ENCODE data around the gene PIK3R2. TPM values are rescaled to one million over a fixed set of nuclear protein-coding genes. Genes with fewer than 3 reads are reported as not detected.

The PIK3R2 gene
- total and polyA plus RNA-seq, 2 of the 13 experiments (the other 11 are each of a cell fraction or from before 2014, with no cell fraction given) = 18.6 to 25.3 TPM

DNA sequence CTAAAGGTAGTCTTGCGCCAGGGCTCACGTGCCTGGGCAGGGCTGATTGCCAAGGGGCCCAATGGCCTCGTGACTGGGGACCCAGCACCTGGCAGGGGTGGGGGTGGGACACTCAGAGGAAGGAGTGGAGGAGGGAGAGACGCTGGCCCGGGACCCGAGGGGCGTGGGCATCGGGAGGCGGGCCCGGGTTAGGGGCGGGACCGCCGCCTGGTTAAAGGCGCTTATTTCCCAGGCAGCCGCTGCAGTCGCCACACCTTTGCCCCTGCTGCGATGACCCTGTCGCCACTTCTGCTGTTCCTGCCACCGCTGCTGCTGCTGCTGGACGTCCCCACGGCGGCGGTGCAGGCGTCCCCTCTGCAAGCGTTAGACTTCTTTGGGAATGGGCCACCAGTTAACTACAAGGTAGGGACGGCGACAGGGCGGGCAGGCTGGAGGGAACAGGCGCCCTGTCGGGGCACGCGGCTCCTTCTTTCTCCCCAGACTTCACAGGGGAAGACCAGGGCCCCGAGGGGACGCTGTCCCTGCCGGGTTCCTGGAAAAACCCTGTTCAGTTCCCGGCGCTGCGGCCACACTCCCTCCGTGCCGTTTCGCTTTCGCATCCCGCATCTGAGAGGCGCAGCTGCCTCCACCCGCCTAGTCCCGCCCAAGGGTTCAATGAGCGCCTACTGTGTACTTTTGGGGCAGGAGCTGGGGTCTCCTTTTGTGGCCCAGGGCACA lies 20.8 kb downstream of the PIK3R2 start, which contains the start of gene IFI30 (continued):
- TF ChIP-seq, protein P1, sequence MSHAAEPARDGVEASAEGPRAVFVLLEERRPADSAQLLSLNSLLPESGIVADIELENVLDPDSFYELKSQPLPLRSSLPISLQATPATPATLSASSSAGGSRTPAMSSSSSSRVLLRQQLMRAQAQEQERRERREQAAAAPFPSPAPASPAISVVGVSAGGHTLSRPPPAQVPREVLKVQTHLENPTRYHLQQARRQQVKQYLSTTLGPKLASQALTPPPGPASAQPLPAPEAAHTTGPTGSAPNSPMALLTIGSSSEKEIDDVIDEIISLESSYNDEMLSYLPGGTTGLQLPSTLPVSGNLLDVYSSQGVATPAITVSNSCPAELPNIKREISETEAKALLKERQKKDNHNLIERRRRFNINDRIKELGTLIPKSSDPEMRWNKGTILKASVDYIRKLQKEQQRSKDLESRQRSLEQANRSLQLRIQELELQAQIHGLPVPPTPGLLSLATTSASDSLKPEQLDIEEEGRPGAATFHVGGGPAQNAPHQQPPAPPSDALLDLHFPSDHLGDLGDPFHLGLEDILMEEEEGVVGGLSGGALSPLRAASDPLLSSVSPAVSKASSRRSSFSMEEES (CRISPR knock-in tag; IDR thresholded peaks at IDR 0.05) = peak; percentile 94
- TF ChIP-seq ZEB1 (IDR thresholded peaks at IDR 0.05; ENCODE audit: insufficient replicate concordance, low read depth) (peak; percentile 34), ZNF232 (CRISPR knock-in tag; IDR thresholded peaks at IDR 0.05; ENCODE audit: borderline replicate concordance) (peak; percentile 50; the same call in 1 of the 2 replicates), ZNF530 (CRISPR knock-in tag; IDR thresholded peaks at IDR 0.05; ENCODE audit: low read depth) (no peak), PPARG (CRISPR knock-in tag; conservative IDR thresholded peaks at IDR 0.05) (no peak), FOXP1 (IDR thresholded peaks at IDR 0.05) (no peak), FOXP1 (CRISPR knock-in tag; IDR thresholded peaks at IDR 0.05) (no peak), ZFY (CRISPR knock-in tag; IDR thresholded peaks at IDR 0.05) (peak; percentile 70), ZNF451 (CRISPR knock-in tag; IDR thresholded peaks at IDR 0.05) (no peak), ZNF567 (CRISPR knock-in tag; IDR thresholded peaks at IDR 0.05; ENCODE audit: borderline replicate concordance) (no peak), ZNF552 (CRISPR knock-in tag; IDR thresholded peaks at IDR 0.05; ENCODE audit: borderline replicate concordance) (no peak), GPN1 (CRISPR knock-in tag; IDR thresholded peaks at IDR 0.05; ENCODE audit: borderline replicate concordance) (no peak)
- TF ChIP-seq, protein P2, sequence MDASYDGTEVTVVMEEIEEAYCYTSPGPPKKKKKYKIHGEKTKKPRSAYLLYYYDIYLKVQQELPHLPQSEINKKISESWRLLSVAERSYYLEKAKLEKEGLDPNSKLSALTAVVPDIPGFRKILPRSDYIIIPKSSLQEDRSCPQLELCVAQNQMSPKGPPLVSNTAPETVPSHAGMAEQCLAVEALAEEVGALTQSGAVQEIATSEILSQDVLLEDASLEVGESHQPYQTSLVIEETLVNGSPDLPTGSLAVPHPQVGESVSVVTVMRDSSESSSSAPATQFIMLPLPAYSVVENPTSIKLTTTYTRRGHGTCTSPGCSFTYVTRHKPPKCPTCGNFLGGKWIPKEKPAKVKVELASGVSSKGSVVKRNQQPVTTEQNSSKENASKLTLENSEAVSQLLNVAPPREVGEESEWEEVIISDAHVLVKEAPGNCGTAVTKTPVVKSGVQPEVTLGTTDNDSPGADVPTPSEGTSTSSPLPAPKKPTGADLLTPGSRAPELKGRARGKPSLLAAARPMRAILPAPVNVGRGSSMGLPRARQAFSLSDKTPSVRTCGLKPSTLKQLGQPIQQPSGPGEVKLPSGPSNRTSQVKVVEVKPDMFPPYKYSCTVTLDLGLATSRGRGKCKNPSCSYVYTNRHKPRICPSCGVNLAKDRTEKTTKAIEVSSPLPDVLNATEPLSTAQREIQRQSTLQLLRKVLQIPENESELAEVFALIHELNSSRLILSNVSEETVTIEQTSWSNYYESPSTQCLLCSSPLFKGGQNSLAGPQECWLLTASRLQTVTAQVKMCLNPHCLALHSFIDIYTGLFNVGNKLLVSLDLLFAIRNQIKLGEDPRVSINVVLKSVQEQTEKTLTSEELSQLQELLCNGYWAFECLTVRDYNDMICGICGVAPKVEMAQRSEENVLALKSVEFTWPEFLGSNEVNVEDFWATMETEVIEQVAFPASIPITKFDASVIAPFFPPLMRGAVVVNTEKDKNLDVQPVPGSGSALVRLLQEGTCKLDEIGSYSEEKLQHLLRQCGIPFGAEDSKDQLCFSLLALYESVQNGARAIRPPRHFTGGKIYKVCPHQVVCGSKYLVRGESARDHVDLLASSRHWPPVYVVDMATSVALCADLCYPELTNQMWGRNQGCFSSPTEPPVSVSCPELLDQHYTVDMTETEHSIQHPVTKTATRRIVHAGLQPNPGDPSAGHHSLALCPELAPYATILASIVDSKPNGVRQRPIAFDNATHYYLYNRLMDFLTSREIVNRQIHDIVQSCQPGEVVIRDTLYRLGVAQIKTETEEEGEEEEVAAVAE (CRISPR knock-in tag; IDR thresholded peaks at IDR 0.05; ENCODE audit: borderline replicate concordance) = no peak
- TF ChIP-seq, protein P3, sequence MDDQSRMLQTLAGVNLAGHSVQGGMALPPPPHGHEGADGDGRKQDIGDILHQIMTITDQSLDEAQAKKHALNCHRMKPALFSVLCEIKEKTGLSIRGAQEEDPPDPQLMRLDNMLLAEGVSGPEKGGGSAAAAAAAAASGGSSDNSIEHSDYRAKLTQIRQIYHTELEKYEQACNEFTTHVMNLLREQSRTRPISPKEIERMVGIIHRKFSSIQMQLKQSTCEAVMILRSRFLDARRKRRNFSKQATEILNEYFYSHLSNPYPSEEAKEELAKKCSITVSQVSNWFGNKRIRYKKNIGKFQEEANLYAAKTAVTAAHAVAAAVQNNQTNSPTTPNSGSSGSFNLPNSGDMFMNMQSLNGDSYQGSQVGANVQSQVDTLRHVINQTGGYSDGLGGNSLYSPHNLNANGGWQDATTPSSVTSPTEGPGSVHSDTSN (CRISPR knock-in tag; IDR thresholded peaks at IDR 0.05; ENCODE audit: borderline replicate concordance) = no peak
- TF ChIP-seq, protein P4, sequence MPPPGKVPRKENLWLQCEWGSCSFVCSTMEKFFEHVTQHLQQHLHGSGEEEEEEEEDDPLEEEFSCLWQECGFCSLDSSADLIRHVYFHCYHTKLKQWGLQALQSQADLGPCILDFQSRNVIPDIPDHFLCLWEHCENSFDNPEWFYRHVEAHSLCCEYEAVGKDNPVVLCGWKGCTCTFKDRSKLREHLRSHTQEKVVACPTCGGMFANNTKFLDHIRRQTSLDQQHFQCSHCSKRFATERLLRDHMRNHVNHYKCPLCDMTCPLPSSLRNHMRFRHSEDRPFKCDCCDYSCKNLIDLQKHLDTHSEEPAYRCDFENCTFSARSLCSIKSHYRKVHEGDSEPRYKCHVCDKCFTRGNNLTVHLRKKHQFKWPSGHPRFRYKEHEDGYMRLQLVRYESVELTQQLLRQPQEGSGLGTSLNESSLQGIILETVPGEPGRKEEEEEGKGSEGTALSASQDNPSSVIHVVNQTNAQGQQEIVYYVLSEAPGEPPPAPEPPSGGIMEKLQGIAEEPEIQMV (CRISPR knock-in tag; IDR thresholded peaks at IDR 0.05; ENCODE audit: low read depth) = no peak; the same call in 1 of the 2 replicates
- TF ChIP-seq, protein P5, sequence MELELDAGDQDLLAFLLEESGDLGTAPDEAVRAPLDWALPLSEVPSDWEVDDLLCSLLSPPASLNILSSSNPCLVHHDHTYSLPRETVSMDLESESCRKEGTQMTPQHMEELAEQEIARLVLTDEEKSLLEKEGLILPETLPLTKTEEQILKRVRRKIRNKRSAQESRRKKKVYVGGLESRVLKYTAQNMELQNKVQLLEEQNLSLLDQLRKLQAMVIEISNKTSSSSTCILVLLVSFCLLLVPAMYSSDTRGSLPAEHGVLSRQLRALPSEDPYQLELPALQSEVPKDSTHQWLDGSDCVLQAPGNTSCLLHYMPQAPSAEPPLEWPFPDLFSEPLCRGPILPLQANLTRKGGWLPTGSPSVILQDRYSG (CRISPR knock-in tag; IDR thresholded peaks at IDR 0.05) = no peak
- TF ChIP-seq, protein P6, sequence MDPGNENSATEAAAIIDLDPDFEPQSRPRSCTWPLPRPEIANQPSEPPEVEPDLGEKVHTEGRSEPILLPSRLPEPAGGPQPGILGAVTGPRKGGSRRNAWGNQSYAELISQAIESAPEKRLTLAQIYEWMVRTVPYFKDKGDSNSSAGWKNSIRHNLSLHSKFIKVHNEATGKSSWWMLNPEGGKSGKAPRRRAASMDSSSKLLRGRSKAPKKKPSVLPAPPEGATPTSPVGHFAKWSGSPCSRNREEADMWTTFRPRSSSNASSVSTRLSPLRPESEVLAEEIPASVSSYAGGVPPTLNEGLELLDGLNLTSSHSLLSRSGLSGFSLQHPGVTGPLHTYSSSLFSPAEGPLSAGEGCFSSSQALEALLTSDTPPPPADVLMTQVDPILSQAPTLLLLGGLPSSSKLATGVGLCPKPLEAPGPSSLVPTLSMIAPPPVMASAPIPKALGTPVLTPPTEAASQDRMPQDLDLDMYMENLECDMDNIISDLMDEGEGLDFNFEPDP (CRISPR knock-in tag; conservative IDR thresholded peaks at IDR 0.05) = 0 out of 2 replicates have a peak, but pooled peaks have one; percentile 82
- TF ChIP-seq, protein P7, sequence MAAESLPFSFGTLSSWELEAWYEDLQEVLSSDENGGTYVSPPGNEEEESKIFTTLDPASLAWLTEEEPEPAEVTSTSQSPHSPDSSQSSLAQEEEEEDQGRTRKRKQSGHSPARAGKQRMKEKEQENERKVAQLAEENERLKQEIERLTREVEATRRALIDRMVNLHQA (CRISPR knock-in tag; IDR thresholded peaks at IDR 0.05) = no peak
